ENCODE data around the gene KRT38. TPM values are rescaled to one million over a fixed set of nuclear protein-coding genes. Genes with fewer than 3 reads are reported as not detected.

The KRT38 gene
- total RNA-seq, 1 donor from 2014 or later: not detected

DNA sequence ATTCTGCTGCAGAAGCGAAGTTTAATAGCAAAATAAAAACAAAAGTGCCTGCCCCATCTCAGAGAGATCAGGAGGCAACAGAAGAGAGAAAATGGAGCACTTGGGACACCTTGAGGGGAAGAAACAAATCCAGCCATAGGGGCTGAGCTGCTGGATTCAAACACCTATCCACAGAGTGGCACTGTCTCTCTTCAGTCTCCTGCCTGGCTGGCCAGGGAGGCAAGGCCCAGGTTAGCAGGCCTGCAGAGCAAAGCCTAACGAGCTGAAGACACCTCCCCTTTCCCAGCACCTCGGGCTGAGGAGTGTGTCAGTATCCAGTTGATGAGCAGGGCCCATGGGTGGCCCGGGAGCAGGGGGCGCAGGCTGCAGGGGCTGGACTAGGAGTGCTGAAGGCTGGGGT, 34.6 kb downstream of the KRT38 start:
- intact Hi-C loops (cut with DNase I): no loop called here
- Histone ChIP-seq H3K9me3 (no peaks in the 10 kb centered on the region), H3K4me3 (no peak overlapping the region), H3K36me3 (no peaks in the 10 kb centered on the region), H3K4me1 (no peaks in the 10 kb centered on the region), H3K27ac (no peak overlapping the region), H3K27me3 (ENCODE audit: low read depth) (no peaks in the 10 kb centered on the region)
- TF ChIP-seq, protein P1, sequence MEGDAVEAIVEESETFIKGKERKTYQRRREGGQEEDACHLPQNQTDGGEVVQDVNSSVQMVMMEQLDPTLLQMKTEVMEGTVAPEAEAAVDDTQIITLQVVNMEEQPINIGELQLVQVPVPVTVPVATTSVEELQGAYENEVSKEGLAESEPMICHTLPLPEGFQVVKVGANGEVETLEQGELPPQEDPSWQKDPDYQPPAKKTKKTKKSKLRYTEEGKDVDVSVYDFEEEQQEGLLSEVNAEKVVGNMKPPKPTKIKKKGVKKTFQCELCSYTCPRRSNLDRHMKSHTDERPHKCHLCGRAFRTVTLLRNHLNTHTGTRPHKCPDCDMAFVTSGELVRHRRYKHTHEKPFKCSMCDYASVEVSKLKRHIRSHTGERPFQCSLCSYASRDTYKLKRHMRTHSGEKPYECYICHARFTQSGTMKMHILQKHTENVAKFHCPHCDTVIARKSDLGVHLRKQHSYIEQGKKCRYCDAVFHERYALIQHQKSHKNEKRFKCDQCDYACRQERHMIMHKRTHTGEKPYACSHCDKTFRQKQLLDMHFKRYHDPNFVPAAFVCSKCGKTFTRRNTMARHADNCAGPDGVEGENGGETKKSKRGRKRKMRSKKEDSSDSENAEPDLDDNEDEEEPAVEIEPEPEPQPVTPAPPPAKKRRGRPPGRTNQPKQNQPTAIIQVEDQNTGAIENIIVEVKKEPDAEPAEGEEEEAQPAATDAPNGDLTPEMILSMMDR (IDR thresholded peaks at IDR 0.05): no peak
- DNase-seq (no peak), ATAC-seq (peak in 1 of 2 donors; percentile 65)

DNA sequence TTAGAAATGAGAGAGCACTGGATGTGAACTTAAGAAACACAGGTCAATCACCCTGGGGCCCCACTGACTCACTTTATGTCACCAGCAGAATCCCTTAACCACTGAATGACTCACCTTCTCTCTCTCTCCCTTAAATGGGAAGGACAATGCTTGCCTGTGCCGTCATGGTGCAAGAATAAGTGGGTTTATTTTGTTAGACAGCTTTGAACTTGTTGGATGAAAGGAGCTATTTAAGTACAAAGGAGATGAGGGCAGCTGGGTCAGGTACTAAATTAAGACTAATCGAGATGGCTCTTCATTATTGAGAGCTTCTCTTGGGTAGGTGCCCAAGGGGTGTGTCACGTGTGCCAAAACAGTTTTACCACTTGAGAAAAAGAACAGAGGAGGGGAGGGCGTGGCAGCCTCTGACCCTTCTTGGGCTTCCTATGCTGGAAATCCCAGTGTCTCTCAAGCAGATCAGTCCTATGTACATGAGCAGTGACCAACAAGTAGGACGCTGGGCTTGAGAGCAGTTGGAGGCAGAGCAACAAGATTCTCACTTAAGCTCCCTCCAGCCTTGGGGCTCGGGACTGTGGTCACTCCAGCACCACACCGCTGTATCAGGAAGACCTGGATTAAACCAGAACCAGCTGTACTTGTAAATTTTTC, 36.6 kb downstream of the KRT38 start:
- Histone ChIP-seq H3K4me3 (no peak overlapping the region), H3K9me3 (no peaks in the 10 kb centered on the region), H3K36me3 (no peaks in the 10 kb centered on the region), H3K4me1 (no peaks in the 10 kb centered on the region), H3K27me3 (ENCODE audit: low read depth) (no peaks in the 10 kb centered on the region), H3K27ac (no peak overlapping the region)
- ATAC-seq: peak; percentile 46 to 47
- DNase-seq: no peak
- TF ChIP-seq, protein P1 (IDR thresholded peaks at IDR 0.05): no peak
- intact Hi-C loops (cut with DNase I): no loop called here

DNA sequence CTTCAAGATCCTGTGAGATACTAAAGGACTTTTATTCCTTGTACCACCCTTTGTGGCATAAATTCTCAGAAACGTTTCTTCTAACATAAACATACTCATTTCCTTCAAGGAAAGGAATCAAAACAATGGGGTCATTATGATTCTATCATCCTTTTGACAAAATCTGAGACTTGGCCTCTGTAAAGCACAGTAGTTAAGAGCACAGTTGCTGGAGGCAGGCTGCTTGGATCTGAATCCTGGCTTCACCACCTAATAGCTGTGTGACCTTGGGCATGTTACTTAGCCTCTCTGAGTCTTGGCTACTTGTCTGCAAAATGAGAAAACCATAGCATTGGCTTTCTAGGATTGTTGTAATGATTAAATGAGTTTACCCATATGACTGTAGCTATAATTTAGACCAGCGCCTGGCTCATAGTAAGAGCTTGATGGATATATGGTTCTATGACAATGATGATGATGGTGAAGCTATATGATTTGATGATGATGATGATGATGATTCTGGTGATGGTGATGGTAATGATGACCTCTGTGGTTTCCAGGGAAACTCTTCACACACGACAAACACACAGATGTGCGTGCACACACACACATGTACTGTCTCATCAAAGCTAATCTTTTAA, 37.3 kb downstream of the KRT38 start:
- no peak for DNase-seq
- no peaks in the 10 kb centered on the region for H3K36me3 ChIP-seq
- H3K27me3 ChIP-seq (ENCODE audit: low read depth): no peaks in the 10 kb centered on the region
- no peak overlapping the region for H3K27ac ChIP-seq
- no peaks in the 10 kb centered on the region for H3K9me3 ChIP-seq
- no peak overlapping the region for H3K4me3 ChIP-seq
- intact Hi-C loops (cut with DNase I): no loop called here
- no peak for ATAC-seq
- TF ChIP-seq, protein P1 (IDR thresholded peaks at IDR 0.05): no peak
- no peaks in the 10 kb centered on the region for H3K4me1 ChIP-seq

DNA sequence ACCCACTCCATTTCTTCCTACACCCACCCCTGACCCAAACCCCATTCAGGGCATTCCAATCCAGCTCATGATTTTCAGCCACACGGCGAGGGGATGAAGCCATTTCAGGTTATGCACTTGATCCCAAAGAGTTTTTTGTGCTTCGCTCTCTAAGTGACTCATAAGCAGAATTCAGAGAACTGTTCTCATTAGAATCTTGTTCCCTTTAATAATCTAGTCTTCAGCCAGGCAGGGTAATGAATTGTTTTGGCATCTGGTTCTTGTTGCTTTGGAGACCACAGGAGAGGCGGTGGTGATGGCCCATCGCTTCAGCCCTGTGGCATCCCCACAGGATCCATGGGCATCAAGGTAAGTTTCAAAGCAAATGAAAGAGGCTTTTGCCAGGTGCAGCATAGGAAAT, 38.6 kb downstream of the KRT38 start:
- Histone ChIP-seq H3K9me3 (no peaks in the 10 kb centered on the region), H3K27ac (no peak overlapping the region), H3K4me3 (no peak overlapping the region), H3K27me3 (ENCODE audit: low read depth) (no peaks in the 10 kb centered on the region), H3K4me1 (no peaks in the 10 kb centered on the region), H3K36me3 (no peaks in the 10 kb centered on the region)
- DNase-seq: no peak
- intact Hi-C loops (cut with DNase I): no loop called here
- TF ChIP-seq, protein P1 (IDR thresholded peaks at IDR 0.05): no peak
- ATAC-seq: no peak

DNA sequence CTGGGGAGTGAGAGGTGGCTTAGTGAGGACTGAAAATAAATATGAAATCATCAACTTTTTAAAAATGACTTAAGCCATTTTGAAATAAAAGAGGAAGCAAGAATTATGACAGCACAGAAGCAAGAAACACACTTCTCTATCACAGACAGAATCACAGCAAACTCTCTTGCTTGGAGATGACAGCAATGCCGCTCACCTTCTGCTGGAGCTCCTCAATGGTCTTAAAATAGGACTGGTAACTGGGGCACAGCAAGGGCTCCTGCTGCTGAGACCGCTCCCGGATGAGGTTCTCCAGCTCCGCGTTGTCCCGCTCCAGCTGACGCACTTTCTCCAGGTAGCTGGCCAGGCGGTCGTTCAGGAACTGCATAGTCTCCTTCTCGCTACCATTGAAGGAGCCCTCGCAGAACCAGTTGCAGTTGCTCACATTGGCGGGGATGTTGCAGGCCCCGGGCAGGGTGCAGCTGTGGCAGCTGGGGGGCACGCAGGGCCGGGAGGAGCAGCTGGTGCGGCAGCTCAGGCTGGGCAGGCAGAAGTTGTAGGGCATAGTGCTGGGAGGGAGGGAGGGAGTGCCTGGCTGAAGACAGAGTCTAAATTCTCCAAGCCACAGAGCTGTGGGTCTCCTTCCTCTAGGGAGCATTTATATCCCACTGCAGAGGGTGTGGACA, 43.7 kb downstream of the KRT38 start, which contains the start of gene KRT31:
Gene KRT31, minus strand, starts transcription at position 613 of the 665 bp plus-strand sequence. Its CDS starts 69 bp downstream, at position 544.
- intact Hi-C loops (cut with DNase I): no loop called here
- Histone ChIP-seq H3K9me3 (no peaks in the 10 kb centered on the region), H3K27ac (no peak within 1 kb of the TSS), H3K4me3 (no peak within 1 kb of the TSS), H3K4me1 (no peaks in the 10 kb centered on the region), H3K36me3 (no peaks in the 10 kb centered on the region), H3K27me3 (ENCODE audit: low read depth) (no peaks in the 10 kb centered on the region)
- no peak for ATAC-seq
- TF ChIP-seq, protein P1 (IDR thresholded peaks at IDR 0.05): no peak
- DNase-seq: no peak
